Chondrocyte (in vitro differentiated cells): ENCODE measurements around the gene GABRA4. TPM values are rescaled to one million over a fixed set of nuclear protein-coding genes. Genes with fewer than 3 reads are reported as not detected.

Experiments
- DNase-seq: peaks from one replicate; pipeline ENCODE4 v3.0.0; 2021; ENCODE audit warnings: mixed read lengths, low spot score
- H3K27ac Mint-ChIP-seq: one replicate; pipeline ENCODE4 v1.8.0; 2021; ENCODE audit warnings: mild to moderate bottlenecking, moderate library complexity, mixed read lengths; ENCODE audit not compliant: unreplicated experiment
- H3K27me3 Mint-ChIP-seq: 2 replicates; pipeline ENCODE4 v1.8.0; 2021; ENCODE audit warnings: low read depth, mixed read lengths
- H3K36me3 Mint-ChIP-seq: 2 replicates; pipeline ENCODE4 v1.8.0; 2021; ENCODE audit warnings: low read depth, mixed read lengths
- H3K4me1 Mint-ChIP-seq: 2 replicates; pipeline ENCODE4 v1.8.0; 2021; ENCODE audit warnings: low read depth, mild to moderate bottlenecking, mixed read lengths
- H3K4me3 Mint-ChIP-seq: one replicate; pipeline ENCODE4 v1.8.0; 2021; ENCODE audit warnings: mild to moderate bottlenecking, moderate library complexity, mixed read lengths; ENCODE audit not compliant: unreplicated experiment
- H3K9me3 Mint-ChIP-seq: 2 replicates; pipeline ENCODE4 v1.8.0; 2021; ENCODE audit warnings: low read depth, mixed read lengths
- CTCF ChIP-seq: fragments of 200-600 bp; sonication (generic); IDR thresholded peaks from 2 replicates; pipeline ENCODE4 v1.5.0; 2021; ENCODE audit warnings: antibody characterized with exemption, mild to moderate bottlenecking, moderate library complexity
- total RNA-seq: library from RNA; stranded (reverse); gene quantifications from 3 replicates; pipeline ENCODE4 v1.2.1, GENCODE V29; 2021

Gene GABRA4
- total RNA-seq, 1 donor from 2014 or later = not detected

GRCh38 chr4:46874811-46875210 lies 118.6 kb downstream of the GABRA4 start:
- Mint-ChIP-seq H3K36me3 (no peaks in the 10 kb centered on the region), H3K4me1 (no peaks in the 10 kb centered on the region), H3K27me3 (peaks cover under 1% of the 10 kb centered on the region), H3K4me3 (no peak overlapping the region), H3K9me3 (peaks cover 15% of the 10 kb centered on the region), H3K27ac (no peak overlapping the region)
- DNase-seq = no peak
- no peak for TF ChIP-seq CTCF

GRCh38 chr4:46870411-46870810 lies 123.0 kb downstream of the GABRA4 start:
- TF ChIP-seq CTCF = no peak
- Mint-ChIP-seq H3K27ac (no peak overlapping the region), H3K4me3 (no peak overlapping the region), H3K36me3 (no peaks in the 10 kb centered on the region), H3K9me3 (peaks cover 15% of the 10 kb centered on the region), H3K27me3 (peaks cover 8% of the 10 kb centered on the region), H3K4me1 (no peaks in the 10 kb centered on the region)
- no peak for DNase-seq

Other genes with a start within 250 kb of the GABRA4 start
- gene COX7B2, start 84.3 kb downstream of the GABRA4 start, total RNA-seq = not detected in 3 replicates
- gene GABRB1, start 38.0 kb upstream of the GABRA4 start, total RNA-seq = not detected in 3 replicates